NCI-H1436 treated with DMSO at 0.1 percent for 48 hours (cell line): Measurements from ENCODE around the gene ARID3A.

ENCODE experiments used
- DNase-seq: peaks from one replicate; lab custom pipeline; 2025; lab: John Stamatoyannopoulos, UW

The ARID3A gene

GRCh38 chr19:990119-990571, 64.3 kb downstream of the ARID3A start:
- DNase-seq = no peak

GRCh38 chr19:990746-991145, 64.9 kb downstream of the ARID3A start:
- DNase-seq = no peak

GRCh38 chr19:991174-991931, 65.5 kb downstream of the ARID3A start:
- DNase-seq = no peak

- no peak for DNase-seq
These were observed 66.3 kb downstream of the ARID3A start for GRCh38 chr19:991932-992669.

- no peak for DNase-seq
These were observed 66.8 kb downstream of the ARID3A start for GRCh38 chr19:992670-993055.

- no peak for DNase-seq
These were observed 67.6 kb downstream of the ARID3A start for GRCh38 chr19:993361-993830.

GRCh38 chr19:993831-994393, 68.1 kb downstream of the ARID3A start:
- DNase-seq = no peak

- no peak for DNase-seq
These were observed 68.7 kb downstream of the ARID3A start for GRCh38 chr19:994516-994915.

- DNase-seq = no peak
These were observed 69.4 kb downstream of the ARID3A start for GRCh38 chr19:995051-995827.

GRCh38 chr19:996051-996838, 70.4 kb downstream of the ARID3A start:
- DNase-seq = no peak

GRCh38 chr19:998064-998463, 72.2 kb downstream of the ARID3A start:
- DNase-seq = no peak

- no peak for DNase-seq
These were observed 73.5 kb downstream of the ARID3A start for GRCh38 chr19:999379-999719.

- no peak for DNase-seq
These were observed 74.3 kb downstream of the ARID3A start, which contains the start of gene GRIN3B for GRCh38 chr19:1000095-1000494. TSS of gene GRIN3B (plus strand) at chr19:1000419. CDS start at chr19:1000438, 19 bp downstream.

GRCh38 chr19:1000591-1001537, 75.0 kb downstream of the ARID3A start:
- no peak for DNase-seq

- DNase-seq = no peak
These were observed 75.8 kb downstream of the ARID3A start for GRCh38 chr19:1001538-1002166.

- no peak for DNase-seq
These were observed 76.8 kb downstream of the ARID3A start for GRCh38 chr19:1002600-1002999.

GRCh38 chr19:1003283-1003682, 77.4 kb downstream of the ARID3A start:
- DNase-seq = no peak

GRCh38 chr19:1004204-1004802, 78.5 kb downstream of the ARID3A start:
- no peak for DNase-seq
